Measurements from ENCODE around the gene HTR4.

GRCh38 chr5:148685520-148686134 is 31.3 kb upstream of the HTR4 start:
- TF ChIP-seq POLR2A (IDR thresholded peaks at IDR 0.05), result no peak
- no peak for TF ChIP-seq CTCF (IDR thresholded peaks at IDR 0.05)

Measured in sigmoid colon (tissue), 3 donors.